Neural progenitor cell (in vitro differentiated cells): Measurements from ENCODE around the gene KCNC4. TPM values are rescaled to one million over a fixed set of nuclear protein-coding genes. Genes with fewer than 3 reads are reported as not detected.

Experiments
- DNase-seq: peaks from one replicate; pipeline ENCODE4 v3.0.0-alpha.2; 2016; ENCODE audit warnings: low spot score
- H2AFZ ChIP-seq: fragments of 200-600 bp; sonication (generic); replicated peaks from 2 replicates; pipeline ENCODE4 v1.6.1; 2016; ENCODE audit warnings: antibody characterized with exemption
- H3F3A ChIP-seq: fragments of 200-600 bp; sonication (generic); 2 replicates; pipeline ENCODE4 v1.6.1; 2016; ENCODE audit warnings: antibody characterized with exemption, low read depth
- H3K27ac ChIP-seq: fragments of 200-600 bp; sonication (generic); 2 replicates; pipeline ENCODE4 v1.5.1; 2016; ENCODE audit warnings: mild to moderate bottlenecking
- H3K27me3 ChIP-seq: fragments of 200-600 bp; sonication (generic); 2 replicates; pipeline ENCODE4 v1.6.1; 2016; ENCODE audit warnings: mild to moderate bottlenecking, moderate library complexity
- H3K36me3 ChIP-seq: fragments of 200-600 bp; sonication (generic); 2 replicates; pipeline ENCODE4 v1.5.1; 2016
- H3K4me1 ChIP-seq: fragments of 200-600 bp; sonication (generic); 2 replicates; pipeline ENCODE4 v1.6.1; 2016; ENCODE audit warnings: mixed run types
- H3K4me2 ChIP-seq: fragments of 200-600 bp; sonication (generic); 2 replicates; pipeline ENCODE4 v1.6.1; 2016
- H3K4me3 ChIP-seq: fragments of 200-600 bp; sonication (generic); 2 replicates; pipeline ENCODE4 v1.5.1; 2016
- H3K79me2 ChIP-seq: fragments of 200-600 bp; sonication (generic); 2 replicates; pipeline ENCODE4 v1.6.1; 2016; ENCODE audit warnings: low read depth
- H3K9ac ChIP-seq: fragments of 200-600 bp; sonication (generic); 2 replicates; pipeline ENCODE4 v1.6.1; 2016
- H3K9me3 ChIP-seq: fragments of 200-600 bp; sonication (generic); 2 replicates; pipeline ENCODE4 v1.5.1; 2016; ENCODE audit warnings: low read depth
- H4K20me1 ChIP-seq: fragments of 200-600 bp; sonication (generic); 2 replicates; pipeline ENCODE4 v1.6.1; 2016; ENCODE audit warnings: low read depth
- H3K27ac Mint-ChIP-seq: 3 replicates; pipeline ENCODE4 v1.8.0; 2021; ENCODE audit warnings: mixed read lengths
- H3K27me3 Mint-ChIP-seq: 2 replicates; pipeline ENCODE4 v1.8.0; 2022; ENCODE audit warnings: low read depth, mild to moderate bottlenecking, inconsistent platforms, moderate library complexity, mixed read lengths; ENCODE audit not compliant: insufficient read depth
- H3K36me3 Mint-ChIP-seq: 3 replicates; pipeline ENCODE4 v1.8.0; 2021; ENCODE audit warnings: mixed read lengths
- H3K4me1 Mint-ChIP-seq: 3 replicates; pipeline ENCODE4 v1.8.0; 2021; ENCODE audit warnings: mixed read lengths
- H3K4me3 Mint-ChIP-seq: 3 replicates; pipeline ENCODE4 v1.8.0; 2021; ENCODE audit warnings: mild to moderate bottlenecking, moderate library complexity, mixed read lengths
- H3K9me3 Mint-ChIP-seq: 3 replicates; pipeline ENCODE4 v1.8.0; 2020; ENCODE audit warnings: mixed read lengths
- CTCF ChIP-seq: fragments of 200-600 bp; sonication (generic); IDR thresholded peaks from 2 replicates; pipeline ENCODE4 v1.5.1; 2017; ENCODE audit warnings: antibody characterized with exemption, mild to moderate bottlenecking
- EZH2 ChIP-seq: fragments of 200-600 bp; sonication (generic); IDR thresholded peaks from 2 replicates; pipeline ENCODE4 v1.6.1; 2017; ENCODE audit warnings: antibody characterized with exemption, mild to moderate bottlenecking, moderate library complexity
- EZH2phosphoT487 ChIP-seq: fragments of 200-600 bp; sonication (generic); IDR thresholded peaks from 2 replicates; pipeline ENCODE4 v1.6.1; 2017; ENCODE audit warnings: antibody characterized with exemption
- total RNA-seq: library from RNA; depleted of rRNA; stranded (reverse); fragments of >200 nt; gene quantifications from 2 replicates; pipeline ENCODE4 v1.2.3, GENCODE V29; 2015; ENCODE audit warnings: low replicate concordance

The KCNC4 gene
- total RNA-seq, 1 donor from 2014 or later = 1.3 TPM

DNA sequence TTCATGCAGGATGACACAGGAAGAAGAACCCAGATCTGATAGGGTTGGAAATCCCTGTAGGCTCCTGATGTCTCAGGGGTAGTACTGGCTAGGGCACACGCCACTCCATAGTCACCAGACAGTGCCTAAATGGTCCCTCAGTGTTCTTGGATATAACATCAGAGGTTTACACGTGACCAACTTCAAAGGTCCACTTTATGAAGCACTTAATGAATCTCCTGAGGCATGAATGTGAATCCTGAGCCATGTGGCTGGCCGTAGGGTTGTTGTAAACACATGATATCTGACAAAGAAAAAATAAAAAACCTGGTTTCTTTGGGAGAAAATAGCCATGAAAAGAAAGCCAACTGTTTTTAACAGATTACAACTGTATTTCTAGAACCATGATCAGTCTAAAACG lies 32.3 kb upstream of the KCNC4 start:
- H3K4me1 Mint-ChIP-seq = peaks cover 6% of the 10 kb centered on the region
- Histone ChIP-seq H3K79me2 (no peaks in the 10 kb centered on the region), H3K4me2 (no peak overlapping the region), H3K27ac (no peak overlapping the region), H3K4me3 (no peak overlapping the region), H3F3A (no peaks in the 10 kb centered on the region), H3K9me3 (no peaks in the 10 kb centered on the region), H3K27me3 (no peaks in the 10 kb centered on the region), H4K20me1 (no peaks in the 10 kb centered on the region), H3K9ac (no peak overlapping the region), H3K36me3 (no peaks in the 10 kb centered on the region), H2AFZ (no peak overlapping the region), H3K4me1 (no peaks in the 10 kb centered on the region)
- no peaks in the 10 kb centered on the region for H3K36me3 Mint-ChIP-seq
- H3K4me3 Mint-ChIP-seq = no peak overlapping the region
- no peak for DNase-seq
- TF ChIP-seq CTCF = no peak
- no peak for TF ChIP-seq EZH2phosphoT487
- TF ChIP-seq EZH2 = no peak
- peaks cover 14% of the 10 kb centered on the region for H3K27me3 Mint-ChIP-seq
- H3K27ac Mint-ChIP-seq = no peak overlapping the region
- H3K9me3 Mint-ChIP-seq = no peaks in the 10 kb centered on the region

GRCh38 chr1:110183642-110184167 lies 26.4 kb upstream of the KCNC4 start:
- H3K9me3 ChIP-seq = no peaks in the 10 kb centered on the region

DNA sequence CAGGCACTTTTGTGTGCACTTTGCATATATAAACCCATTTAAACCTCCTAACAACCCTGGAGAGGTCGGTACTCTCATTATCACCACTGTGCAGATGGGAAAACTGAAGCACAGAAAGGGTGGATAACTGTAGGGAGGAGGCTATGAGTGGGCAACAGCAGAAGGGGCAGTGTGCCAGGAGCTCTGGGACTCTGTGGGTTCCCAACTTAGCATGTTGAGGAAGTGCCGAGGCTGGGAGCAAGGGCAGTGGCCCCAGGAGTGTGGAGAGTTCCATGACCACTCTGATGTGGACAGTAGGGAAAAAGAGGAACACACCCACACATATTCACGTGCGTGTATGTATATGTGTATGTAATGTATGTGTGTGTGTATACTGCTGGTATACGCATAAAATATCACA lies 25.7 kb upstream of the KCNC4 start:
- no peaks in the 10 kb centered on the region for H3K36me3 Mint-ChIP-seq

More at GRCh38 chr1:110183642-110184167, 26.4 kb upstream of the KCNC4 start:
- Histone ChIP-seq H3K9ac (no peak overlapping the region), H4K20me1 (no peaks in the 10 kb centered on the region), H3K27ac (no peak overlapping the region), H3K4me2 (no peak overlapping the region), H2AFZ (no peak overlapping the region), H3K4me1 (no peaks in the 10 kb centered on the region), H3K27me3 (no peaks in the 10 kb centered on the region), H3K36me3 (no peaks in the 10 kb centered on the region), H3K79me2 (no peaks in the 10 kb centered on the region), H3F3A (no peaks in the 10 kb centered on the region), H3K4me3 (no peak overlapping the region)
- no peaks in the 10 kb centered on the region for H3K36me3 Mint-ChIP-seq
- peaks cover 6% of the 10 kb centered on the region for H3K27me3 Mint-ChIP-seq
- H3K27ac Mint-ChIP-seq = no peak overlapping the region
- H3K9me3 Mint-ChIP-seq = no peaks in the 10 kb centered on the region
- DNase-seq = no peak
- TF ChIP-seq EZH2 (no peak), CTCF (no peak), EZH2phosphoT487 (no peak)
- H3K4me1 Mint-ChIP-seq = no peaks in the 10 kb centered on the region
- no peak overlapping the region for H3K4me3 Mint-ChIP-seq

More for the DNA sequence above, 25.7 kb upstream of the KCNC4 start:
- no peaks in the 10 kb centered on the region for H3K9me3 Mint-ChIP-seq
- H3K9me3 ChIP-seq = no peaks in the 10 kb centered on the region
- no peak overlapping the region for H2AFZ ChIP-seq
- no peak for DNase-seq
- no peak overlapping the region for H3K27ac ChIP-seq
- no peak overlapping the region for H3K4me3 ChIP-seq
- peaks cover 10% of the 10 kb centered on the region for H3K27me3 Mint-ChIP-seq
- no peaks in the 10 kb centered on the region for H3K36me3 ChIP-seq
- no peaks in the 10 kb centered on the region for H3K4me1 ChIP-seq
- H3F3A ChIP-seq = no peaks in the 10 kb centered on the region
- no peak overlapping the region for H3K27ac Mint-ChIP-seq
- H3K4me3 Mint-ChIP-seq = no peak overlapping the region
- no peaks in the 10 kb centered on the region for H3K27me3 ChIP-seq
- H3K9ac ChIP-seq = no peak overlapping the region
- H3K4me2 ChIP-seq = no peak overlapping the region
- H3K79me2 ChIP-seq = no peaks in the 10 kb centered on the region
- H4K20me1 ChIP-seq = no peaks in the 10 kb centered on the region
- TF ChIP-seq EZH2phosphoT487 = no peak
- TF ChIP-seq CTCF = no peak
- no peak for TF ChIP-seq EZH2
- no peaks in the 10 kb centered on the region for H3K4me1 Mint-ChIP-seq
